ENCODE measurements around the gene AGBL1.

The AGBL1 gene

DNA sequence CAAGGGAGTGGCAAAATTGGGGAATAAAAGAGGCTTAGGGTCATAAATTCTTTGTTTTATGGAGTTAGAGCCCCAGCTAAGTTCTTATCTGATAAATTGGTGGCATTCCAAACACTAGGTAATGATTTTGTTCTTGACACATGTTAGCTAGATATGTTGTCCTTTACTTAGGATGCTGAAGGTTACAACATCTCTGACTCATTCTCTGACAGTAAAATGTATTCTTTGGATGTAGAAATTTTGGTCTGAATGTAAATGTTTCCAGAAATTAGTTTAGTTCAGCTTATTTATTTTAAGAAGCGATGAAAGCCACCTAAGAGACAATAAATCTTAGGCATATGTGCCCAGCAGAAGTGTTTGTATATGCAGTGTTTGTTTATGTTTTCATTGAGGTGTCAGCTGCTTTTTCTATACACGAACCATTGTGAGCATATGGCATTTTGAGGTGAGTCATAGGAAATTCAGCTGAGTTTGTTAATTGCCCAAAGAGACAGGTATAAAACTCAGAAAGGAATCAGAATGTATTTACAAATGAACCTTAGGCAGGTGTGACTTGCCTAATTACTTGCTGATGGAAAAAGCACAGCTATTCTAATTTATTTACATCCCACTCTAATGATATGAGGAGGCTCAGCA lies 247.7 kb downstream of the AGBL1 start:
- no peak for DNase-seq (ENCODE audit: low read depth)

DNA sequence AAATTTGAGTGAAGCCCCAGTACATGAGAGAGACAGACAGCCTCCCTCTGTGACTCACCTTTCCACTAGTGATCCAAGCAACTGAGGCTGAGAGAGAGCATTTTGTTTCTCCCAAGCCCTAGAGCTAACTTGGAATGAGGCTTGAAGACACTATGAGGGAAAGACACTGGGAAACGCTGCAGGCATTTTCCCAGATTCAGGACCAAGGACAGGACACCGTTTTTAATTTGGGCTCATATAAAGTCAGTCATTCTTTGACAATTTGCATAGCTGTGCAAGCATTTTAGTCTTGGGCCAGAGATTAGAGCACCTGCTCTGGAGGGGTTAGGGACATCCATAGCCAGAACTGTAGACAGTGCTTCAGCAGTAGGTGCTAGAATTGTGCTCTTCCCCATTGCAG lies 249.0 kb downstream of the AGBL1 start:
- DNase-seq (ENCODE audit: low read depth), result no peak

DNA sequence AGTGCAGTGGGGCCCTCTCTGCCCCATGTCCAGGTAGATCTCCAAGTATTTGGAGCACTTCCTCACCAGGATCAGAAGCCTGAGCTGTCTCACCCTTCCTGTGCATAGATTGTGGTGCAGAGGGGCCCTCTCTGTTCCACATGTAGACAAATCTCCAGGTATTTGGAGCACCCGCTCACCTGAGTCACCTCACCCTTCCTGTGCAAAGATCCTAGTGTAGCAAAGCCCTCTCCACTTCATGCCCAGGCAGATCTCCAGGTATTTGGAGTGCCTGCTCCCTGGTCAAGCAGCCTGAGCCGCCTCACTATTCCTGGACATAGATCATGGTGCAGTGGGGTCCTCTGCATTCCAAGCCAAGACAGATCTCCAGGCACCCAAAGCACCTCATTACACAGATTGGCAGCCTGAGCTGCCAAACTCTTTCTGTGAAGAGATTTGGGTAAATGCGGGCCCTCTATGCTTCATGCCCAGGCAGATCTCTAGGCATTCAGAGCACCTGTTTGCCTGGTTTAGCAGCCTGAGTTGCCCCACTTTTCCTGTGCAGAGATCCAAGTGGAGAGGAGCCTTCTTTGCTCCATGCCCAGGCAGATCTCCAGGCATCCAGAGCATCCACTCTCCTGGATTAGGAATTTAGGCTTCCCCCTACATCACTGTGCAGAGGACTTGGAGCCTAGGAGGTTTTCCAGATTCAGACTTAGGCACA lies 249.8 kb downstream of the AGBL1 start:
- no peak for DNase-seq (ENCODE audit: low read depth)

DNA sequence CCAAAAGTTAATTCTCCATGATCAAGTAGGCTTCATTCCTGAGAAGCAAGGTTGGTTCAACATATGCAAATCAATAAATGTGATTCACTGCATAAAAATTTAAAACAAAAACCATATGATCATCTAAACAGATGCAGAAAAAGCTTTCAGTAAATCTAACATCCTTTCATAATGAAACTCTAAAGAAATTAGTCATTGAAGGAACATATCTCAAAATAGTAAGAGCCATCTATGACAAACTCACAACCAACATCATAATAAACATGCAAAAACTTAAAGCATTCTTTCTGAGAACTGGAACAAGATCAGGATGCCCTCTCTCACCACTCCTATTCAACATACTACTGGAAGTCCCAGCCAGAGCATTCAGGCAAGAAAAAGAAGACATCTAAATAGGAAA lies 254.1 kb downstream of the AGBL1 start:
- no peak for DNase-seq (ENCODE audit: low read depth)

DNA sequence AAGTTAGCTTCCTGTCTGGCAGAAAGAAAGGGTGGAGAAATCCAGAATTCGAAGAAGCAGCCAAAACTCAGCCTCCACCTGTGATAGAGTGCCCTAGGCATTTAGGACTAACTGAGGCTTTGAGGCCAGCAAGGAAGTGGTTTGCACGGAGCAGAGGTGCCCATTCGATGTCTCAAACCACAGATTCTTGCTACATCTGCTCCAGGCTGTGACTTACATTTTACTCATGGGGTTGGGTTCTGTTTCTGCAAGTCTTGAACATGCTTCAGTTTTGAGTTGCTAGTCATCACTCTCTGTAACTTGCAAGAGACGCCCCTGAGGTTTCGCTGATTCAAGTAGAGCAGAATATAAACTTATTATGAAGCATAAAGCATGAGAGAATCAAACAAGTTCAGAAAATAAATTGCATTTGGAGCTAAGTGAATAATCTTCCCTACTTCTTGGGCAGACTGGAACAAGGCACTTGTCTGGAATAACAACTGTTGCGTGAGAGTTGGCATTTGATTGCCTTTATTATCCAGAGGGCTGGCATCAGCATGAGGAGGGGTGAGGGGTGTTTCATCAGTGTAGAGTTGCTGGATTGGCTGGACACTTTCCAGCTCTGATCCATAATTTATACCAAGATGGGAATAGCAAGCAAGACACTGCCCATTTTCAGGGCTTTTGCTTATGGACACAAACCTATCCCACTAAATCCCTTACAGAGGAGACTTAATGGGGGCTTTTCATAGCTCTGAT lies 256.5 kb downstream of the AGBL1 start:
- DNase-seq (ENCODE audit: low read depth), result peak; percentile 1

DNA sequence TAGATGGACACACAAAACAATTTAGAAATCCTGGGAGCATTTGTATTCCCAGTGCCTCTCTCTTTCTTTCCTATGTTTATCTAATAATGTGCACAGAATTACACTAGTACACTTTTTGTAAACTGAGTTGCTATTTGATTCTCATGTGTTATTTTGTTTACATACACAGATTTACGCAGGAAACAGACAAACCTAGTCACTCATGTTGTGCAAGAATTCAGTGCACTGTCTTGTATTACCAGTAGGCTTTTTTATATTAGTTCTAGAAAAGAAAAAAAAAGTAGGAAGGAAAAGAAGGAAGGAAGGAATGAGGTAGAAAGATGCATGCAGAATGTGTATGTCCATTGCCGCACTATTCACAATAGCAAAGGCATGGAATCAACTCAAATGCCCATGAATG lies 257.4 kb downstream of the AGBL1 start:
- no peak for DNase-seq (ENCODE audit: low read depth)

DNA sequence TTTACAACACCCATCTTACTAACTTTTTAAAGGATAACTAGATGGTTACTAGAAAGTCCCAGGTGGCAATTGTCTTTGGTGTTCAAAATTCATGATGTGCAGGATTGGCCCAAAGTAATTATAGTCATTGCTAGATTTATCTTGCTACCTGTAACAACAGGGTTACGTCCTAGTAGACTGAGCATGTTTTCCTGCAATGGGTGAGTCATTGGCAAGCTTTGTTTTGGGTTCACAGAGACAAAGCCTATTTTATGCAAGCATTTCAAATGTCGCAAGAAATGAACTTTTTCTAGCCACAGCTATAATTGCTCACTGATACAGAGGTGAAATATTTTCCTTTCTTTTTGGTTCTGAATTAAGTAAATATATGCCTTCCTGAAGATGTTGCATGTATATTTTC lies 267.6 kb downstream of the AGBL1 start:
- no peak for DNase-seq (ENCODE audit: low read depth)

DNA sequence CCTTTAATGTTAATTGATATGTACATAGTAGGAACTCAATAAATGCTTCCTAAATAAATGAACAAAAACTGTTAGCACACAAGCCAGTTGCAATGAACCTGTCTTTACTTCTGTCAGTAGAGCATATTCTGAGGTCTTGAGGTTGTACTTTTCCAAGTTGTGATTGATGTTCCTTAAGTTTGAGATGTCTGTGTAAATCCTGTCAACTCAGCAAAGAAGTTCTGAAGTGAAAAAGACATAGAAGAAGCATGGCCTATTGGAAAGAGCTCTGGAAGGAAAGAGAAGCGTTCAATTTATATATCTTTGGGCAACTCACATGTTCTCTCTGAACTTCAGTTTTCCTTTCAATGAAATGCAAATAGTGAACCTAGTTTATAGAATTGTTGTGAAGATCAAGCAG lies 269.9 kb downstream of the AGBL1 start:
- DNase-seq (ENCODE audit: low read depth), result no peak

DNA sequence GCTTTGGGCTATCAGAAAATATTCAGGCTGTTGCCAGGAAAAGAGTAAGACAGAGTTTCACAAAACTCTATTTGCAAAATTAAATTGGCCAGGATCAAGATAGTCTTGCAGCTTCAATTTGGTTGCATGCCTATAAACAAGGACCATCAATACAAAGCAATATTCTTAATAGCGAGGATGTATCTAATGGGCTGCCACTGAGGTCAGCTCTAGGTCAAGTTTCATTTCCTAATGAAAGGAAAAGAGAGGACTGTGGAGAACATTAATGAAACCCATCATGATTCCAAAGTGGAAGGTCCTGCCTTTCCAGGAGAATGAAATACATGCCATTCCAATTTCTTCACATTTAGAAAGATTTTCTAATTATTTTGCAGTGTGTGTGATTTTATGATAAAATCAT lies 273.5 kb downstream of the AGBL1 start:
- no peak for DNase-seq (ENCODE audit: low read depth)

DNA sequence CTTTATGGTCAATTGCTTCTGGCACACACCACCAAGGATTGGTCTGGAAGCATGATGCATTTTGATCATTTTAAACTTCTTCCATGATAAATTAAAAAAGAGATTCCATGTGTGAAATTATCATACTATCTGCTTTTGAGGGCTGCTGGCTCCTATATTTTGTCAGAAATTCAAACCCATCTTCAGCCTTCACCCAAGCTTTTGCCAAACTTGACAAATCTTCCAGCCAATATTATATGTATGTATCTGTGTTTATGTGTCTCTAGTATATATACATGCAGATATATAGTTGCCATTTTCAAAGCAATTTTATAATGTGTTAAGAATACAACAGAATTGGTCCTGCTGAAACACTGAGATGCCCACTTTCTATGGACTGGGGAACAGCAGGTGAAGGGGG lies 275.7 kb downstream of the AGBL1 start:
- no peak for DNase-seq (ENCODE audit: low read depth)

DNA sequence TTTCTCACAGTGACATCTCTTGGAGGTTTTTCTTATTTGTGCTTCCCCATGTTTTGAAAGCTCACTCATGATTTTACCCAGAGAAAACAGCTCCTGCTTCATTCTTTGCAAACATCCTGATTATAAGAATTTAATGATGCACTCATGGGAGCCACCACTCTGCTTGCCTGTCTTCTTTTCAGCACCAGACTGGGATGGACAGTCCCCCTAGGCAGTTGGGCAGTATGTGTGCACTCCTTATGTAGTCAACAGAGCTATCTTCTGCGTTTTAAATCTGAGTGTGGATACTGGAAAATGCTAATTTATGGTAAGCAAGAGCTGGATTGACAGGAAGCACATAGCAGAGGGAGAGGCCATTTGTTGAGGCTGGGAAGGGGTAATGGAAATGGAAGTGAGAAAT lies 276.1 kb downstream of the AGBL1 start:
- DNase-seq (ENCODE audit: low read depth), result no peak

DNA sequence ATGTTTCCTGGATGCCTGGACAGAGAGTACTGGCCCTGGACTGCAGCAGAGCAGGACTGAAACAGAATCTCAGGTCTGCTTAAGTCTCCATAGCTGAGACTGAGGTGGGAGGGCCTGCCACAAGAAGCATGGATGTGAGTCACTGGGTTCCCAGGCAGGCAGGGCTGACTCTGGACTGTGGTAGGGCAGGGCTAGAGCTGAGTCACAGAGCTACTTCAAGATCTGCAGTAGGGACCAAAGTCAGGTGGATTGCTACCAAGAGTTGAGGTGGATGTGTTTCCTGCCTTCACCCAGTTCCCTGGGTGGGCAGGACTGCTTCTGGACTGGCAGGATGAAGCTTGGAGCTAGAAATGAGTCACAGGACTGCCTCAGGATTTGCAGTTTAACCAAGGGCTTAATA lies 282.9 kb downstream of the AGBL1 start:
- no peak for DNase-seq (ENCODE audit: low read depth)

DNA sequence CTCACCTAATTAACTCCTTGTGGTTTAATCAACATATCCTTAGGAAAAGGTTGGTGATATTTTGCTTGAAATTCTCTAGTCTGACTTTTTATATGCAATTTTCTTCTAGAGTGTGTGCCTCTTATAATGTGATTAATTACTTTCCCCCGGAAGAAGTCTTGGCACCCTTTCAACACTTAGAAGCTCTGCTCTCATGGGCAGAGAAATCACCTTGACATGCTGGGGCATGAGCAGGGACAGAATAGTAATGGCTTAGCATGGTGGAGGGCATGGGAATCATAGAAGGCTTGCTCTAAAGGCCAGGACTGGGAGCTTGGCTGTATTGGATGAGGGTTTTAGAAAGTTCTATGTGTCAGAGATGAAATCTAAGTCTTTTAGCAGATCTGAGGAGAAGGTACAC lies 293.5 kb downstream of the AGBL1 start:
- DNase-seq (ENCODE audit: low read depth), result no peak

DNA sequence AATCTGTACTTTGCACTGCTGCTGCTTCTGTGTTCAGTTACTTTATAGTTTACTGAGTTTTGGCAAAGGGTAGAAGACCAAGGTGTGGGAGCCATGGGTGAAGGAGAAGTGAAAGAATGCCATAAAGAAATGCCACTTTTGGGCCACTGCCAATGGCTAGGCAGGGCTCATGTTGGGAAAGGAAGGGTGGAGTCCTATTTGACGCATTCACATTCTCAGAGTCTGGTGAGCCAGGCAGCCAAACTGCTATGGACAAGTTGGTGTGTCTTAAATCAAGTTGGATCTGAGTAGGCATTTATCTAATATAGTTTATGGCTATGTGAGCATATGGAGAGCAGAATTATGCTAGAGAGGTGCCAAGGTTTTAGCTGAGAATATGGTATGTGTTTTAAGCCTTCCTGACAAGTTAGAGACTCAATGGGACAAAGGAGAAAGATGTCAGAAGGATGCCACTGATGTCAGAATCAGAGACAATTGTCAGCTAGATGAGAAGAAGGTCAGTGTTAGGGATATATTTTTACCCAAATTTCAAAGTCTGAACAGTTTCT lies 296.1 kb downstream of the AGBL1 start:
- DNase-seq (ENCODE audit: low read depth), result no peak

DNA sequence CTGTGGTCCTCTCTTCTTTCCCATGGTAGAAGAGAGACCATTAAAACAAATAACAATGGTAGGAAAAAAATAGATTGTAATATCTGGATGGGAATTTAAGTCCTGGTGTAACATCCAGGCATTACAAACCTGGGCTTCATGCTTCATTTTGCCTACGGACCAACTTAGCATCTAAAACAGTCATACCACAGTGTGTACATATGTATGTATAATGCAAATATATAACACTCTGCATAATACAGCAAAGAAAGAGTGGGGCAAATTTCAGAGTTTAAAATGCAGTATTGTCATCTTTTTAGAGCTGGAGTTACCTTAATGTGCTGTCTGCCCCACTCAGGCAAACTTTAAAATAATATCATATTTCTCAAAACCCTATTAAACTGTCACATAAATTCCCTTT lies 298.2 kb downstream of the AGBL1 start:
- DNase-seq (ENCODE audit: low read depth), result no peak

DNA sequence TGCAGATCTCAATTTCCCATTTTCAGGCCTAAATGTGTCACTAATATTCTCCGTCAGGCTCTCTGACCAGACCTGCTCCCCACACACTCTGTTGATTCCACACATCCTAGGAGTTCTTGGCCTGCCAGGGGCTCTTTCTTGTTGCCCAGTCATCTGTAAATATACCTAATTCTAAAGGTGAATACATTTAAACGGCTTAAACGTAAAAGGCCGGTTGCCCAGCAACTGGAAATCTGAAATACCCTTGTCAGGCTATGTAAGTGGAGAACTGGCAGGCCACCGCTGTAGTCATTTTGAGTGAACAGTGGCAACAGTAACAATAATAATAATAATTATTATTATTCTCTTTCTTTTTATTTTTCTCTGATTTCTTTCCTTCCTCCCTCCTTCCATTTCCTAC lies 302.7 kb downstream of the AGBL1 start:
- no peak for DNase-seq (ENCODE audit: low read depth)

DNA sequence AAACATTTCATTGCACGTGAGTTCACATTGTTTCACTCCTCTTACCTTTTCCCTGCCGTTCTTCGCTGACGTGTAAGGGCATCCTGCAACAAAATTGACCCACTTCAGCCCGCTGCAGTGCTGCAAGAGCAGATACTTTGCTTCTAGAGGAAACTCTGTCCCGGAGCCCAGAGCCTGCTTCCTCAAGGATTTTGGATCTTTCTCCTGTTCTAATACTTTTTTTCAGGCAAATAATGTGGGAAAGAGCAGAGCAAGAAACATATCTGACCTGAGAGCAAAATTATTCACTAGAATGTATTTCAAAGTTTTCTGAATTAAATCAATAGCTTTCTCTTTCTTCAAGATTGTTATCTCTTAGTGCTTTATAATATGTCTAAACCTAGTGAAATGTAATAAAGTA lies 303.9 kb downstream of the AGBL1 start:
- no peak for DNase-seq (ENCODE audit: low read depth)

DNA sequence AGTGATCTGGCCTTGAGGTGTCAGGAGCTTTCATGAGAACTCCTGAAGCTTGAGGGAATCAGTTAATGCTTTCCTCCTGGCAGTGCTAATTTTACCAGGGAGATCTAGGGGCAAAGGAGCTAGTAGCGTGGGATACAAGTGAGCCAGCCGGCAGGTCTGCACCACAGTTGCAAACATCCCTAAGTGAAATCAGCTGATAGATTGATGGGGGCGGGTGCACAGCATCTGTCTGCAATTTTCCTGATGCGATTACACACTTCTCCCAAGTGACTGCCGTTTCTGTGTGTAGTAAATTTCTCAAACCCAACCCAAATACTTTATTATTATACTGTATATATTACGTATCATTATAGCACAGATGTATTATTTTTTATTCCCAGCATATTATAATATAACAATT lies 304.5 kb downstream of the AGBL1 start:
- DNase-seq (ENCODE audit: low read depth), result no peak

DNA sequence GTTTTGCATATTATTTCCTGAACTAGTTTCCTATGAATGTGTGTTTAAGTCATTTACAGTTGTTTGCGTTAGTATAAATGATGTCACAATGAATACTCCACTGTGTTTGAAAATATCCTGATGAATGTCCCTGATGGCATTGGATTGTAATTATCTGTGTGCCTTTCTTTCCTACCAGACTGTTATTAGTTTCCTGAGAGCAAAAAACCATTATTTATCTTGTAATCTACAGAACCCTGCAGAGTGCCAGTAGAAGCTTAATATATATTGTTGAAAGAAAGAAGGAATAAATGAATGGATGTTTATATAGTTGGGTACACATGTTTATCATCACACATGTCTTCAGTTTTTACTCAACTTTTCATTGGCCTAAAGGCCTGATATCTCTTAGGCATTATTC lies 312.6 kb downstream of the AGBL1 start:
- no peak for DNase-seq (ENCODE audit: low read depth)

DNA sequence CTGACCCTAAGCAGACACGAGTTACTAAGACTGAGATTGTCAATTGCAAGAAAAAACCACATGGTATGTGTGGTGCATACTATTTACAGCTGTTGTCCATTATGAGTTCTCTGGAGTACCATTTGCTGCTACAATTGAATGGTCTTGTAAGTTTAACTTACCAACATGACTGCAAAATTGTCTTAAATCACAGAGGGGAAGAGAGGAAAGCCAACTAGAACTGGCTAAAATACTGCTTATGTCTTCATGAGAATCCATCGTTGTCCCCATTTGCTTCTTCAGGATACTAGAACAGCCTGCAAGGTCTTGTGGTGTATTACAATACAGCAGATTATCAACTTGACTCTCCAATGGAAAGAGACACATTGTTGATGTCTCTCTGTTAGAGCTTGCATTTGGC lies 313.2 kb downstream of the AGBL1 start:
- DNase-seq (ENCODE audit: low read depth), result no peak

DNA sequence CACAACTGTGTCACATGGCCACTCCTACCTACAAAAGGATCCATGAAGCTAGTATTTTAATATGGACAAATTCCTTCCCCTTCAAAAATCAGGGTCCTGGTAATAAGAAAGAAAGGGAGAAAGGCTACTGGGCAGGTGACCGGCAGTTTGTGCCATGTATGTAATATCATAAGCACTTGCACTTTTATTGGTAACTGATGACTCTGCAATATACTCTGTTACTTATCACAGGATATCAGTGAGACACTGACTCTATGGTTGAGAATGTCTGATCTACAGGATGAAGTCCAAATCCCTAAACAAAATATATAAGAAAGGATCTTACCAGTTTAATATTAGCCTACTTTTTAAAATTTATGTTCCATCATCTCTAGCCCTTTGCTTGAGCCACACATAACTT lies 315.2 kb downstream of the AGBL1 start:
- DNase-seq (ENCODE audit: low read depth), result no peak

DNA sequence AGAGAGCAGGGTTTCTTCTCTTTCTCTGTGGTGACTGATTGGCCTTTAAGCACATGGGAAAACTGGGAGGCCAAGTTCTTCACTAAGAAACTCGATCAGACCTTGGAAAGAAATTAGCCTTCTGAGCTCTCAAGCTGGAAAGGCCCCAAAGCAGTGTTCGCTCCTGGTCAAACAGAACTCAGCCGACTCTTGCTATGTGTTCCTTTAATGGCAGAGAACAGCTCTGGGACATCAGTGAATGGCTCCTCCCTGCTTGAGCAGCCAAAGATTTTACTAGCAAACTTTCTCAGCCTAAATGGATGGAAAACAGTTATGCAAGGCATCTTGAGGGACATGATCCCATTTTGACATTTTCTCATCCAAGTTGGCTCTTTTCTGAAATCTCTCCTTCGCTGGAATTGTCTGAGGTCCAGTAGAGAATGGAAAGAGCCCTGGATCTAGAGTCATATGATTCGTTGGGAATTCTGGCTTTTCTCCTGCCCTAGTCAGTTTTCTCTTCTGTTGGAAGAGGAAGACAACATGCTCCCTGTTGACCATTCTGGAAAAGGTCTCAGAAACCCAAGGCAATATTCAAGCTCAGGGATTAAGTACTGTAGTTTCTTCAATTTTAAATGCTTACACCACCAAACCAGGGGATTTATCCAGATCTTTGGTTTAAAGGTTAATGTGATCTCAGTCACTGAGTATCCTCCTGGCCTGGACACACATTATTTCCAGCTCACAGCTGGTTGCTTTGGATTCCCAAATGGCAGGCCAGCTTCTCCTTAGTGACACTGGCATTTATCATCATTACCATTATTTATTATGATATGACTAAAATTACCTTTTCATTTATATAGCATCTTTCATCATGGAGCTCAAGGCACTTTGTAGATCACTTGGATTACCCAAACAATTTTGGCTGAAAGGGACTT lies 319.6 kb downstream of the AGBL1 start:
- DNase-seq (ENCODE audit: low read depth), result no peak

Measured in amniotic epithelial cell (primary cell).